Measurements from ENCODE around the gene IL25.

The IL25 gene

DNA sequence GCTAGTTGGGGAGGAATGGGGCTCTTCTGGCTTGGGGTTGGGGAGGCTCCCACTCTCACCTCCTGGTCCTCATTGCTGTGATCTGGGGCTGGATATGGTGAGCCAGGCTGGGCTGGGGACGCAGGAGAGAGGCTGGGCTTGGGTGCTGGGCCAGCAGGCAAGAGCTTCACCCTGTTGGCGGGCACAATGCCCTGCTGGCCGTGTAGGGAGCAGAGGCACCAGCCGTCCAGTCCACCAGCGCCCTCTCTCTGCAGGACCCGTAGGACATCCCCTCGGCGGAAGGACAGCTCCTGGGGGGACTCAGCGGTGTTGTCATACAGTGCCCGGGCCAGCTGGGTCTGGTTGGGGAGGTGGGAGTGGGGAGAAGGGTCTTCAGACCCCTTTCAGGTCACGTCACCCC lies 12.1 kb upstream of the IL25 start:
- H3K27me3 ChIP-seq (ENCODE audit: control insufficient read depth, insufficient read depth, low read length) = no peaks in the 10 kb centered on the region

DNA sequence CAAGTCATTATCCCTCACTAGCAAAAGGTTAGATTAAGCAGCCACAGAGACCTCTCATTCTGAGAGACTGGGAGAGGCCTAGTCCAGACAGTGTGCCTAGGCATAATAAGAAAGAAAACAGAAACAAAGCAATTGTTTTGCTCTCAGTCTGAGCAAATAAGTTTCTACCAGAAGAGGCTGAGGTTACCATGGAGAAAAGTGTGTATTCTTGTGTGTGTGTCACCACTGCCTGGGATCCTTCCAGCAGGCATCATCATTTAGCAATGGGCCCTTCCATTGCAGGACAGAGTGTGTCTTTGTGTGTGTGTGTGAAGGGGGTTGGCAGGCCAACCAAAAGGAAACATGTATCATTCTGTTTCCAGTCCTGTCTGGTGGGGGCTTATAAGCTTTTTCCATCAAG lies 11.3 kb upstream of the IL25 start:
- Histone ChIP-seq H2AFZ (no peak overlapping the region), H3K4me2 (ENCODE audit: low read length) (no peak overlapping the region), H3K27me3 (ENCODE audit: control insufficient read depth, insufficient read depth, low read length) (no peaks in the 10 kb centered on the region), H3K27ac (no peak overlapping the region), H3K9ac (no peak overlapping the region), H3K4me3 (ENCODE audit: low read depth, low read length) (no peak overlapping the region), H3K9me3 (ENCODE audit: control insufficient read depth, low read length) (no peaks in the 10 kb centered on the region), H3K36me3 (ENCODE audit: control insufficient read depth, insufficient read depth, low read length) (no peaks in the 10 kb centered on the region), H3K4me1 (peaks cover 6% of the 10 kb centered on the region), H3K79me2 (peaks cover 11% of the 10 kb centered on the region)
- TF ChIP-seq, protein P1, sequence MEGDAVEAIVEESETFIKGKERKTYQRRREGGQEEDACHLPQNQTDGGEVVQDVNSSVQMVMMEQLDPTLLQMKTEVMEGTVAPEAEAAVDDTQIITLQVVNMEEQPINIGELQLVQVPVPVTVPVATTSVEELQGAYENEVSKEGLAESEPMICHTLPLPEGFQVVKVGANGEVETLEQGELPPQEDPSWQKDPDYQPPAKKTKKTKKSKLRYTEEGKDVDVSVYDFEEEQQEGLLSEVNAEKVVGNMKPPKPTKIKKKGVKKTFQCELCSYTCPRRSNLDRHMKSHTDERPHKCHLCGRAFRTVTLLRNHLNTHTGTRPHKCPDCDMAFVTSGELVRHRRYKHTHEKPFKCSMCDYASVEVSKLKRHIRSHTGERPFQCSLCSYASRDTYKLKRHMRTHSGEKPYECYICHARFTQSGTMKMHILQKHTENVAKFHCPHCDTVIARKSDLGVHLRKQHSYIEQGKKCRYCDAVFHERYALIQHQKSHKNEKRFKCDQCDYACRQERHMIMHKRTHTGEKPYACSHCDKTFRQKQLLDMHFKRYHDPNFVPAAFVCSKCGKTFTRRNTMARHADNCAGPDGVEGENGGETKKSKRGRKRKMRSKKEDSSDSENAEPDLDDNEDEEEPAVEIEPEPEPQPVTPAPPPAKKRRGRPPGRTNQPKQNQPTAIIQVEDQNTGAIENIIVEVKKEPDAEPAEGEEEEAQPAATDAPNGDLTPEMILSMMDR (IDR thresholded peaks at IDR 0.05) = no peak

More for the DNA sequence above, 12.1 kb upstream of the IL25 start:
- H2AFZ ChIP-seq = no peak overlapping the region
- no peak overlapping the region for H3K27ac ChIP-seq
- H3K36me3 ChIP-seq (ENCODE audit: control insufficient read depth, insufficient read depth, low read length) = no peaks in the 10 kb centered on the region
- TF ChIP-seq, protein P1 (IDR thresholded peaks at IDR 0.05) = no peak
- peaks cover 11% of the 10 kb centered on the region for H3K79me2 ChIP-seq
- no peaks in the 10 kb centered on the region for H3K9me3 ChIP-seq (ENCODE audit: control insufficient read depth, low read length)
- peaks cover 6% of the 10 kb centered on the region for H3K4me1 ChIP-seq
- H3K4me3 ChIP-seq (ENCODE audit: low read depth, low read length) = no peak overlapping the region
- H3K9ac ChIP-seq = no peak overlapping the region
- no peak overlapping the region for H3K4me2 ChIP-seq (ENCODE audit: low read length)

DNA sequence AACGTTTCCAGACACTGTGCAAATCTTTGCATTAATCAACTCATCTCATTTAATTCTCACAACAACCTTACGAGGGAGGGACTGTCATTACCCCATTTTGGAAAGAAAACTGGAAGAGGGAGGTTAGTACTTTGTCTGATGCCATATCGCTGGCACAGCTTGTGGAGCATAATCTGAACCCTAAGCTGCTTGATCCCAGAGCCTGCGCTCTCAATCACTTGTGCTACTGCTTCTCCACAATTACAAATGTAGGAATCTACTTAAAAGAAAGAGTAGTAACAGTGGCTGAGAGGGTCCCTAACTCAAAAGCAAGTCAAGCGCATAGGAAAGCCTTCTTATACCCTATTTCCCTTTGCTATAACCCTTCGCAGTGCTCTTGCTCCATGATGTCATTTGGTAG lies 10.8 kb upstream of the IL25 start:
- Histone ChIP-seq H3K4me2 (ENCODE audit: low read length) (no peak overlapping the region), H3K9ac (no peak overlapping the region), H3K27ac (no peak overlapping the region), H3K4me1 (peaks cover 9% of the 10 kb centered on the region), H2AFZ (no peak overlapping the region), H3K79me2 (peaks cover 11% of the 10 kb centered on the region), H3K9me3 (ENCODE audit: control insufficient read depth, low read length) (no peaks in the 10 kb centered on the region), H3K4me3 (ENCODE audit: low read depth, low read length) (no peak overlapping the region), H3K36me3 (ENCODE audit: control insufficient read depth, insufficient read depth, low read length) (no peaks in the 10 kb centered on the region), H3K27me3 (ENCODE audit: control insufficient read depth, insufficient read depth, low read length) (no peaks in the 10 kb centered on the region)
- TF ChIP-seq, protein P1 (IDR thresholded peaks at IDR 0.05) = no peak

DNA sequence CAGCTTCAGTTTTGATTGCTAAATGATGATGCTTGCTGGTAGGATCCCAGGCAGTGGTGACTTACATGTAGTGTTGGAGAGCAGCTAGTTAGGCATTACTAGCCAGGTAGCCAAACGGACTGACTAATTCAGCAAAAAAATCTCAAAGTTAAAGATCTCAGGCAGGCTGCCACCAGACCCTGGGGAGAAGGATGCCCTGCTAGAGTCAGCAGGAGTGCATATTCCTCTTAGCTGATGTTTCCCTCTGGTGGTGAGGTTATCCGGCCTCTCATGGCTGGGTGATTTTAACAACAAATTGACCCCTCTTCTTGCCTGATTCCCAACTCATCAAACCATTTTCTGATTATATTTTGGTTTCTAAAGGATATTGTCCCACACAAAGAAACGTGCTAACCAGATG lies 10.4 kb upstream of the IL25 start:
- peaks cover 11% of the 10 kb centered on the region for H3K4me1 ChIP-seq
- no peak overlapping the region for H3K9ac ChIP-seq

More for the DNA sequence above, 10.4 kb upstream of the IL25 start:
- Histone ChIP-seq H3K79me2 (peaks cover 11% of the 10 kb centered on the region), H3K4me3 (ENCODE audit: low read depth, low read length) (no peak overlapping the region), H3K36me3 (ENCODE audit: control insufficient read depth, insufficient read depth, low read length) (no peaks in the 10 kb centered on the region), H3K9me3 (ENCODE audit: control insufficient read depth, low read length) (no peaks in the 10 kb centered on the region), H3K4me2 (ENCODE audit: low read length) (no peak overlapping the region), H3K27me3 (ENCODE audit: control insufficient read depth, insufficient read depth, low read length) (no peaks in the 10 kb centered on the region), H2AFZ (no peak overlapping the region), H3K27ac (no peak overlapping the region)
- TF ChIP-seq, protein P1 (IDR thresholded peaks at IDR 0.05) = peak; percentile 51

Data from parathyroid adenoma (tissue), 2 donors.